Motor neuron (in vitro differentiated cells): Measurements from ENCODE around the gene PCMTD2. TPM values are rescaled to one million over a fixed set of nuclear protein-coding genes. Genes with fewer than 3 reads are reported as not detected.

Experiments
- ATAC-seq, 8 experiments: fragments of 200-7000 bp; cut with Tn5 transposase; replicated peaks in 6 of 8; 2 replicates each; pipeline ENCODE4 v1.8.0; 2021; ENCODE audit warnings: mild to moderate bottlenecking in 8 of 8, moderate library complexity in 8 of 8
- H3K27ac ChIP-seq, 2 donors: fragments of 250-450 bp; sonication (Bioruptor Pico); 2 replicates each; pipeline ENCODE4 v1.9.0; 2021; ENCODE audit warnings: antibody characterized with exemption in 2 of 2, mild to moderate bottlenecking in 2 of 2, moderate library complexity in 1 of 2
- H3K4me1 ChIP-seq, 2 donors: fragments of 250-450 bp; sonication (Bioruptor Pico); replicated peaks in 1 of 2; 2 replicates each; pipeline ENCODE4 v1.6.1; 2021; ENCODE audit warnings: antibody characterized with exemption in 2 of 2, mild to moderate bottlenecking in 2 of 2, moderate library complexity in 1 of 2
- H3K4me3 ChIP-seq, 5 donors: fragments of 250-450 bp; sonication (Bioruptor Pico); 2 replicates each; pipeline ENCODE4 v1.9.0; 2021; ENCODE audit warnings: antibody characterized with exemption in 5 of 5, mild to moderate bottlenecking in 5 of 5, moderate library complexity in 4 of 5
- WGBS, 10 experiments: fragments of 450-650 bp; shearing (Covaris generic); methylation state at CpG; one replicate each; pipeline ENCODE4 v1.0.0; 2022; 5-methylcytosine and 5-hydroxymethylcytosine counted together
- in situ Hi-C, 9 experiments: fragments of 400-800 bp; cut with MboI; loops; one replicate each; pipeline ENCODE4 v1.15.0; 2021; ENCODE audit warnings: low sequenced_read_pairs in 9 of 9, low pct_unique_long_range_greater_than_20kb in 2 of 9; ENCODE audit not compliant: unreplicated experiment in 9 of 9
- total RNA-seq, 8 experiments: library from RNA; unstranded; fragments of 300-600 nt; gene quantifications; 2 replicates each; pipeline versions ENCODE4 v1.2.3 to v1.2.4, GENCODE V29; 2022

The PCMTD2 gene
- total RNA-seq, 8 experiments from 2014 or later = 24.1 to 68.5 (median 32.7) TPM

- in situ Hi-C loops = no loop called here
Observed at GRCh38 chr20:64217539-64218221, 37.9 kb upstream of the PCMTD2 start.

GRCh38 chr20:64219202-64219601 is 36.3 kb upstream of the PCMTD2 start:
- H3K4me1 ChIP-seq = peaks cover 12 to 13% of the 10 kb centered on the region in 2 donors
- ATAC-seq = no peak
- 40 to 100% (median 92%) methylated on average over 1 to 4 of the region's 12 CpGs; no CpG with 5 or more reads in 5 of the 10 experiments for WGBS, 10 experiments

More at GRCh38 chr20:64217539-64218221, 37.9 kb upstream of the PCMTD2 start:
- ATAC-seq = peak in 3 of 8 experiments; percentile 76 to 86 (median 79)
- Histone ChIP-seq H3K4me3 (no peak overlapping the region), H3K4me1 (no peaks in the 10 kb centered on the region), H3K27ac (no peak overlapping the region)
- 0 to 100% (median 64%) methylated on average over 1 to 8 of the region's 13 CpGs; no CpG with 5 or more reads in 2 of the 10 experiments for WGBS, 10 experiments

GRCh38 chr20:64219730-64220129 is 35.8 kb upstream of the PCMTD2 start:
- H3K4me3 ChIP-seq = no peak overlapping the region
- in situ Hi-C loops = no loop called here
- WGBS, 10 experiments = 69 to 100% (median 90%) methylated on average over 2 to 9 of the region's 16 CpGs; no CpG with 5 or more reads in 5 of the 10 experiments
- no peak overlapping the region for H3K27ac ChIP-seq
- no peak for ATAC-seq
- H3K4me1 ChIP-seq = peaks cover 14 to 18% of the 10 kb centered on the region in 2 donors

More at GRCh38 chr20:64219202-64219601, 36.3 kb upstream of the PCMTD2 start:
- Histone ChIP-seq H3K4me3 (no peak overlapping the region), H3K27ac (no peak overlapping the region)
- in situ Hi-C loops = no loop called here

GRCh38 chr20:64220420-64220819 is 35.1 kb upstream of the PCMTD2 start:
- WGBS, 10 experiments = 85% methylated on average over 6 of the region's 8 CpGs; no CpG with 5 or more reads in 9 of the 10 experiments
- no peak overlapping the region for H3K4me3 ChIP-seq
- no peak for ATAC-seq
- in situ Hi-C loops = no loop called here
- peaks cover 14 to 18% of the 10 kb centered on the region in 2 donors for H3K4me1 ChIP-seq
- H3K27ac ChIP-seq = no peak overlapping the region

- in situ Hi-C loops = no loop called here
- no peak overlapping the region for H3K27ac ChIP-seq
- peaks cover 14 to 18% of the 10 kb centered on the region in 2 donors for H3K4me1 ChIP-seq
- H3K4me3 ChIP-seq = no peak overlapping the region
- WGBS, 10 experiments = 40 to 100% (median 77%) methylated on average over 1 to 8 of the region's 17 CpGs; no CpG with 5 or more reads in 4 of the 10 experiments
- no peak for ATAC-seq
Observed at GRCh38 chr20:64220891-64221527, 34.5 kb upstream of the PCMTD2 start.

GRCh38 chr20:64222291-64222735 is 33.2 kb upstream of the PCMTD2 start:
- Histone ChIP-seq H3K4me1 (peaks cover 14 to 18% of the 10 kb centered on the region in 2 donors), H3K4me3 (no peak overlapping the region), H3K27ac (no peak overlapping the region)
- 80 to 100% methylated on average over 1 of the region's 5 CpGs; no CpG with 5 or more reads in 8 of the 10 experiments for WGBS, 10 experiments
- in situ Hi-C loops = no loop called here
- ATAC-seq = no peak

GRCh38 chr20:64222851-64223525 is 32.6 kb upstream of the PCMTD2 start:
- Histone ChIP-seq H3K4me1 (peaks cover 14 to 18% of the 10 kb centered on the region in 2 donors), H3K27ac (peak overlapping the region in 1 of 2 donors; percentile 10), H3K4me3 (no peak overlapping the region)
- WGBS, 10 experiments = 40 to 100% (median 91%) methylated on average over 1 to 8 of the region's 20 CpGs; no CpG with 5 or more reads in 4 of the 10 experiments
- peak in 1 of 8 experiments; percentile 8 for ATAC-seq
- in situ Hi-C loops = no loop called here

GRCh38 chr20:64223526-64224067 is 32.0 kb upstream of the PCMTD2 start:
- no peak overlapping the region for H3K4me3 ChIP-seq
- peak overlapping the region in 1 of 2 donors; percentile 7 for H3K27ac ChIP-seq
- in situ Hi-C loops = no loop called here
- 0 to 58% (median 15%) methylated on average over 1 to 7 of the region's 13 CpGs; no CpG with 5 or more reads in 6 of the 10 experiments for WGBS, 10 experiments
- H3K4me1 ChIP-seq = peaks cover 14 to 18% of the 10 kb centered on the region in 2 donors
- peak; percentile 8 to 82 (median 76) for ATAC-seq

GRCh38 chr20:64224351-64225170 is 31.0 kb upstream of the PCMTD2 start:
- ATAC-seq = peak; percentile 39 to 94 (median 69)
- in situ Hi-C loops = no loop called here
- peak overlapping the region in 1 of 2 donors; percentile 7 for H3K27ac ChIP-seq
- no peak overlapping the region for H3K4me3 ChIP-seq
- WGBS, 10 experiments = 33 to 91% (median 73%) methylated on average over 2 to 8 of the region's 10 CpGs; no CpG with 5 or more reads in 1 of the 10 experiments
- H3K4me1 ChIP-seq = peaks cover 14 to 18% of the 10 kb centered on the region in 2 donors

GRCh38 chr20:64225171-64225595 is 30.4 kb upstream of the PCMTD2 start:
- ATAC-seq = no peak
- Histone ChIP-seq H3K4me3 (no peak overlapping the region), H3K27ac (no peak overlapping the region), H3K4me1 (peaks cover 14 to 18% of the 10 kb centered on the region in 2 donors)
- WGBS, 10 experiments = 80 to 100% (median 100%) methylated on average over 1 to 3 of the region's 14 CpGs; no CpG with 5 or more reads in 5 of the 10 experiments
- in situ Hi-C loops = no loop called here

GRCh38 chr20:64225828-64226598 is 29.5 kb upstream of the PCMTD2 start:
- WGBS, 10 experiments = 60 to 100% (median 76%) methylated on average over 1 to 6 of the region's 14 CpGs; no CpG with 5 or more reads in 4 of the 10 experiments
- no peak overlapping the region for H3K27ac ChIP-seq
- in situ Hi-C loops = no loop called here
- H3K4me3 ChIP-seq = no peak overlapping the region
- no peak for ATAC-seq
- peaks cover 14 to 18% of the 10 kb centered on the region in 2 donors for H3K4me1 ChIP-seq
